Measurements from ENCODE around the gene JAM2.

- TF ChIP-seq CTCF (IDR thresholded peaks at IDR 0.05) = no peak
- TF ChIP-seq POLR2A (IDR thresholded peaks at IDR 0.05) = no peak
- TF ChIP-seq POLR2AphosphoS5 (IDR thresholded peaks at IDR 0.05) = no peak
- TF ChIP-seq EP300 (IDR thresholded peaks at IDR 0.05) = no peak
Measured at GRCh38 chr21:25625036-25625435, 14.0 kb upstream of the JAM2 start.

Data from gastroesophageal sphincter (tissue), 3 donors.